NOMO-1 treated with DMSO at 0.1 percent for 48 hours (cell line): ENCODE results near the gene IQCF2.
A peak's percentile ranks its signal among the peaks of the same experiment; 100 is the strongest.
"Not testable (repeated sequence)": the region's sequence is repeated elsewhere in the genome, so short reads cannot be mapped to it uniquely, and the experiment has no call there.

Experiments used
- DNase-seq: peaks from one replicate; lab custom pipeline; 2025; ENCODE audit not compliant: unreplicated experiment; lab: John Stamatoyannopoulos, UW

Gene IQCF2

GRCh38 chr3:51860703-51861665 lies at the start of gene IQCF2:
TSS of gene IQCF2 (plus strand) at chr3:51861615. CDS start at chr3:51861667, 52 bp downstream.
- DNase-seq = peak; percentile 15

- DNase-seq = no peak
Measured at GRCh38 chr3:51813539-51813938, 47.9 kb upstream of the IQCF2 start.

GRCh38 chr3:51814034-51814433 lies 47.4 kb upstream of the IQCF2 start:
- DNase-seq = no peak

GRCh38 chr3:51815614-51816013 lies 45.8 kb upstream of the IQCF2 start:
- no peak for DNase-seq

- no peak for DNase-seq
Measured at GRCh38 chr3:51816723-51817122, 44.7 kb upstream of the IQCF2 start.

GRCh38 chr3:51817375-51817774 lies 44.0 kb upstream of the IQCF2 start:
- no peak for DNase-seq

GRCh38 chr3:51819151-51819550 lies 42.3 kb upstream of the IQCF2 start:
- DNase-seq = no peak

GRCh38 chr3:51819709-51820406 lies 41.6 kb upstream of the IQCF2 start:
- DNase-seq = no peak

- DNase-seq = no peak
Measured at GRCh38 chr3:51828297-51828696, 33.1 kb upstream of the IQCF2 start.

GRCh38 chr3:51830345-51830744 lies 31.1 kb upstream of the IQCF2 start:
- no peak for DNase-seq

GRCh38 chr3:51830836-51831385 lies 30.5 kb upstream of the IQCF2 start:
- no peak for DNase-seq

GRCh38 chr3:51836606-51837005 lies 24.8 kb upstream of the IQCF2 start:
- no peak for DNase-seq

GRCh38 chr3:51845129-51845528 lies 16.3 kb upstream of the IQCF2 start:
- no peak for DNase-seq

GRCh38 chr3:51855411-51855810 lies 6.0 kb upstream of the IQCF2 start:
- DNase-seq = not testable (repeated sequence)

GRCh38 chr3:51862886-51863285 lies 1.5 kb downstream of the IQCF2 start:
- no peak for DNase-seq

GRCh38 chr3:51868896-51869295 lies 7.5 kb downstream of the IQCF2 start:
- not testable (repeated sequence) for DNase-seq

- DNase-seq = no peak
Measured at GRCh38 chr3:51869304-51869703, 7.9 kb downstream of the IQCF2 start.

- DNase-seq = no peak
Measured at GRCh38 chr3:51873253-51873766, 11.9 kb downstream of the IQCF2 start.

- DNase-seq = no peak
Measured at GRCh38 chr3:51873876-51874275, 12.5 kb downstream of the IQCF2 start.

GRCh38 chr3:51874411-51874810 lies 13.0 kb downstream of the IQCF2 start:
- no peak for DNase-seq

- no peak for DNase-seq
Measured at GRCh38 chr3:51874889-51875288, 13.5 kb downstream of the IQCF2 start.

- no peak for DNase-seq
Measured at GRCh38 chr3:51875501-51875900, 14.1 kb downstream of the IQCF2 start, which contains the start of gene IQCF5. TSS of gene IQCF5 (minus strand) at chr3:51875601. CDS start at chr3:51875531, 70 bp downstream.
